ENCODE measurements around the gene KRTAP10-1.

GRCh38 chr21:44527983-44528633 lies 11.9 kb downstream of the KRTAP10-1 start:
- TF ChIP-seq CTCF (conservative IDR thresholded peaks at IDR 0.05 in 1 of 2, IDR thresholded peaks at IDR 0.05 in 1 of 2; ENCODE audit: extremely low read depth in 1 of 2, insufficient read depth in 1 of 2, low read depth in 1 of 2, low read length in 2 of 2) (no peak), EZH2 (IDR thresholded peaks at IDR 0.05; ENCODE audit: borderline replicate concordance, low read length) (no peak)
